ENCODE data around the gene PALM2AKAP2.

DNA sequence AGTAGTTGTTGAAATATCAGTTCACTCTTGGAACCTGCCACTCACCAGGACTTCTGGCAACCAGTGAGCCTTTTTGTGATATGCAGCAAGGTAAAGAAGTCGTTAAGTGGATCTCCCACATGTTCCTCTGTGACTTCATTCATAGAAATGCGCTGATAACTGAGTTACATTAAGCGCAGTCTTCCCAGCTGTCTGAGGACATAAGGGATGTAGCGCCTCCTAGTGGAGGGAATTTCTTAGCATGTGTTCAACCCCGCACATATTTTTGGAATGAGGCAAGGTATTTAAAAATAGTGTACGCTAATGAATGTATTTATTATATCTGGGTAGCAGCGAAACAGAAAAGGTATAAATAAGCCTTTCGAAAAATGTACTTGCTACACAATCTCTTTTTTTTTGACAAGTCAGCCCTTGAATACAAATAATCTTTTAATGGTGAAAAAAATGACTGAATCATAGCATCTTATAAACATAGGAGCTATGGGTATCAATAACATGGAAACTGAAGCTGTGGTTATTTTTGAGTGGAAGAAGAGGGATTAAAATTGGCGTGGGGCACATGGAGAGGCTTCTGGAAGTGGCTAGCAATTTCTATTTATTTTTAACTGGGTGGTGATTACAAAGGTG is 38.0 kb downstream of the PALM2AKAP2 start:
- TF ChIP-seq BHLHE40 (IDR thresholded peaks at IDR 0.05; ENCODE audit: borderline replicate concordance) (no peak), TARDBP (IDR thresholded peaks at IDR 0.05) (no peak), ELF4 (IDR thresholded peaks at IDR 0.05) (no peak), NFRKB (IDR thresholded peaks at IDR 0.05) (no peak), ZNF384 (IDR thresholded peaks at IDR 0.05) (no peak), FOXM1 (IDR thresholded peaks at IDR 0.05; ENCODE audit: borderline replicate concordance) (no peak), SP1 (IDR thresholded peaks at IDR 0.05) (no peak), LEF1 (IDR thresholded peaks at IDR 0.05; ENCODE audit: borderline replicate concordance) (no peak), SUZ12 (IDR thresholded peaks at IDR 0.05) (no peak), ARNT (IDR thresholded peaks at IDR 0.05) (no peak), HDGF (IDR thresholded peaks at IDR 0.05; ENCODE audit: borderline replicate concordance) (no peak)
